Transverse colon (tissue), 4 donors: ENCODE data around the gene FAM216B. TPM values are rescaled to one million over a fixed set of nuclear protein-coding genes. Genes with fewer than 3 reads are reported as not detected.
A peak's percentile ranks its signal among the peaks of the same experiment; 100 is the strongest.

Experiments
- DNase-seq: peaks from one replicate; pipeline ENCODE4 v3.0.0-alpha.2; 2019
- H3K27ac ChIP-seq, 4 donors: fragments of 200-600 bp; sonication (generic); 2 replicates each; pipeline ENCODE4 v1.5.1; 2016 to 2018; ENCODE audit warnings: inconsistent platforms in 4 of 4
- H3K27me3 ChIP-seq: fragments of 200-600 bp; sonication (generic); 2 replicates; pipeline ENCODE4 v1.5.1; 2017; ENCODE audit warnings: inconsistent platforms
- H3K36me3 ChIP-seq, 4 donors: fragments of 200-600 bp; sonication (generic); 2 replicates each; pipeline ENCODE4 v1.5.1; 2017 to 2019; ENCODE audit warnings: inconsistent platforms in 4 of 4
- H3K4me1 ChIP-seq, 4 donors: fragments of 200-600 bp; sonication (generic); 2 replicates each; pipeline ENCODE4 v1.5.1; 2017 to 2020; ENCODE audit warnings: inconsistent platforms in 4 of 4
- H3K4me3 ChIP-seq, 4 donors: fragments of 200-600 bp; sonication (generic); 1 replicate in 1 of 4; 2 replicates in 3 of 4; pipeline versions ENCODE4 v1.5.1 to v1.6.1; 2017 to 2019; ENCODE audit warnings: inconsistent platforms in 4 of 4
- H3K9me3 ChIP-seq, 2 donors: fragments of 200-600 bp; sonication (generic); 2 replicates each; pipeline ENCODE4 v1.5.1; 2017 to 2019; ENCODE audit warnings: inconsistent platforms in 2 of 2
- CTCF ChIP-seq, 5 experiments: fragments of 200-600 bp in 3 of 5; fragments of 450-650 bp in 2 of 5; sonication (generic) in 3 of 5; IDR thresholded peaks; 1 replicate in 2 of 5; 2 replicates in 3 of 5; pipeline ENCODE4 v1.5.1; 2016 to 2017; ENCODE audit warnings: antibody characterized with exemption in 5 of 5, inconsistent platforms in 3 of 5, mild to moderate bottlenecking in 2 of 5, moderate library complexity in 1 of 5
- EP300 ChIP-seq: sonication (generic); formaldehyde crosslinking; IDR thresholded peaks from one replicate; pipeline ENCODE4 v1.6.1; 2017; ENCODE audit warnings: antibody characterized with exemption, low read depth
- POLR2A ChIP-seq: fragments of 450-650 bp; IDR thresholded peaks from one replicate; pipeline ENCODE4 v1.6.1; 2016; ENCODE audit warnings: antibody characterized with exemption, mild to moderate bottlenecking, moderate library complexity
- POLR2AphosphoS5 ChIP-seq, 3 donors: sonication (generic); formaldehyde crosslinking; IDR thresholded peaks; one replicate each; pipeline ENCODE4 v1.6.1; 2016; ENCODE audit warnings: antibody characterized with exemption in 3 of 3
- WGBS, 2 donors: methylation state at CpG; one replicate each; pipeline ENCODE4 v1.1.5; 2018; ENCODE audit warnings: low coverage in 1 of 2; 5-methylcytosine and 5-hydroxymethylcytosine counted together
- in situ Hi-C, 4 donors: fragments of 200-750 bp; cut with MboI; loops; one replicate each; pipeline versions ENCODE4 v1.15.0 to v1.15.1; 2017; ENCODE audit warnings: low sequenced_read_pairs in 3 of 4, low pct_ligation_motif_present in 1 of 4, low pct_unique_long_range_greater_than_20kb in 1 of 4
- intact Hi-C: fragments of 100-400 bp; cut with DNase I; formaldehyde crosslinking; loops from one replicate; pipeline ENCODE4 v1.15.1; 2023; ENCODE audit warnings: low total_unique reads
- total RNA-seq, 4 donors: library from RNA; depleted of rRNA; stranded (reverse); fragments of >200 nt; gene quantifications; one replicate each; pipeline ENCODE4 v1.1.0, GENCODE V29; 2016

Gene FAM216B
- total RNA-seq, 4 donors from 2014 or later, result not detected

- 46 to 80% methylated on average over 1 to 4 of the region's 4 CpGs for WGBS, 2 donors
- TF ChIP-seq EP300 (no peak), POLR2AphosphoS5 (IDR thresholded peaks at IDR 0.05) (peak in 1 of 3 donors; percentile 40)
- in situ Hi-C loops, result no loop called here
- intact Hi-C loops, result no loop called here
- no peak for DNase-seq
- peak overlapping the region in 2 of 4 donors; percentile 18 to 29 for H3K27ac ChIP-seq
- peaks cover 0 to 4% (median 0%) of the 10 kb centered on the region in 4 donors for H3K4me1 ChIP-seq
- H3K27me3 ChIP-seq, result no peaks in the 10 kb centered on the region
- no peaks in the 10 kb centered on the region for H3K36me3 ChIP-seq
- H3K9me3 ChIP-seq, result no peaks in the 10 kb centered on the region
- H3K4me3 ChIP-seq, result no peak overlapping the region
These were observed 33.9 kb upstream of the FAM216B start for GRCh38 chr13:42747399-42747873.

GRCh38 chr13:42750794-42751193, 30.6 kb upstream of the FAM216B start:
- whole genome bisulfite sequencing, 2 donors, result 50 to 66% methylated on average over 3 to 5 of the region's 5 CpGs
- Histone ChIP-seq H3K4me3 (no peak overlapping the region), H3K4me1 (peaks cover 0 to 4% (median 0%) of the 10 kb centered on the region in 4 donors), H3K36me3 (no peaks in the 10 kb centered on the region), H3K27ac (no peak overlapping the region), H3K9me3 (no peaks in the 10 kb centered on the region), H3K27me3 (no peaks in the 10 kb centered on the region)
- DNase-seq, result no peak
- intact Hi-C loops, result no loop called here
- TF ChIP-seq EP300, result no peak
- in situ Hi-C loops, result no loop called here

- in situ Hi-C loops (no loop called here), intact Hi-C loops (no loop called here)
- Histone ChIP-seq H3K27ac (no peak overlapping the region), H3K27me3 (no peaks in the 10 kb centered on the region), H3K4me1 (peaks cover 0 to 4% (median 0%) of the 10 kb centered on the region in 4 donors), H3K4me3 (no peak overlapping the region), H3K9me3 (no peaks in the 10 kb centered on the region), H3K36me3 (no peaks in the 10 kb centered on the region)
- TF ChIP-seq POLR2AphosphoS5 (IDR thresholded peaks at IDR 0.05) (no peak), POLR2A (no peak), EP300 (no peak), CTCF (IDR thresholded peaks at IDR 0.05) (no peak)
- 81 to 88% methylated on average over 3 of the region's 3 CpGs for WGBS, 2 donors
- DNase-seq, result no peak
These were observed 29.7 kb upstream of the FAM216B start for GRCh38 chr13:42751693-42752092.

- TF ChIP-seq CTCF (IDR thresholded peaks at IDR 0.05) (no peak), POLR2AphosphoS5 (IDR thresholded peaks at IDR 0.05) (no peak)
- H3K36me3 ChIP-seq, result no peaks in the 10 kb centered on the region
- in situ Hi-C loops (no loop called here), intact Hi-C loops (no loop called here)
- WGBS, 2 donors, result 92% methylated on average over 2 of the region's 2 CpGs; no CpG with 5 or more reads in 1 of the 2 donors
- H3K27me3 ChIP-seq, result no peaks in the 10 kb centered on the region
- H3K4me1 ChIP-seq, result peaks cover 0 to 1% (median 0%) of the 10 kb centered on the region in 4 donors
- no peaks in the 10 kb centered on the region for H3K9me3 ChIP-seq
- DNase-seq, result no peak
- H3K27ac ChIP-seq, result no peak overlapping the region
- no peak overlapping the region for H3K4me3 ChIP-seq
These were observed 28.7 kb upstream of the FAM216B start for GRCh38 chr13:42752731-42753130.

- Histone ChIP-seq H3K27me3 (no peaks in the 10 kb centered on the region), H3K27ac (peak overlapping the region in 1 of 4 donors; percentile 31), H3K4me1 (no peaks in the 10 kb centered on the region), H3K9me3 (no peaks in the 10 kb centered on the region), H3K4me3 (no peak overlapping the region), H3K36me3 (no peaks in the 10 kb centered on the region)
- in situ Hi-C loops (no loop called here), intact Hi-C loops (no loop called here)
- no peak for DNase-seq
- TF ChIP-seq POLR2A (no peak), CTCF (IDR thresholded peaks at IDR 0.05) (no peak), POLR2AphosphoS5 (IDR thresholded peaks at IDR 0.05) (no peak)
- WGBS, 2 donors, result 51 to 71% methylated on average over 5 of the region's 5 CpGs
These were observed 27.7 kb upstream of the FAM216B start for GRCh38 chr13:42753697-42754096.
